Astrocyte (in vitro differentiated cells and primary cell): ENCODE data around the gene GSTCD. TPM values are rescaled to one million over a fixed set of nuclear protein-coding genes. Genes with fewer than 3 reads are reported as not detected.
"Not testable (repeated sequence)": the region's sequence is repeated elsewhere in the genome, so short reads cannot be mapped to it uniquely, and the experiment has no call there.

Experiments used
- DNase-seq: peaks from one replicate; pipeline ENCODE4 v3.0.0-alpha.2; 2010; ENCODE audit warnings: low read depth
- FAIRE-seq: peaks from 2 replicates; lab custom pipeline; 2011; peaks lifted over from hg19 to GRCh38; lab: Jason Lieb, UNC
- H2AFZ ChIP-seq: 2 replicates; pipeline ENCODE4 v1.6.0; 2012; ENCODE audit warnings: low read depth, low read length, inconsistent platforms
- H3K27ac ChIP-seq: 2 replicates; pipeline ENCODE4 v1.5.1; 2011; ENCODE audit warnings: low read depth, low read length, inconsistent platforms
- H3K27me3 ChIP-seq: 2 replicates; pipeline ENCODE4 v1.6.0; 2011; ENCODE audit warnings: low read length, inconsistent platforms; ENCODE audit not compliant: insufficient read depth
- H3K36me3 ChIP-seq: 2 replicates; pipeline ENCODE4 v1.5.1; 2011; ENCODE audit warnings: low read length, inconsistent platforms; ENCODE audit not compliant: insufficient read depth
- H3K4me1 ChIP-seq: 2 replicates; pipeline ENCODE4 v1.5.1; 2011; ENCODE audit warnings: low read length, inconsistent platforms; ENCODE audit not compliant: insufficient read depth
- H3K4me2 ChIP-seq: 2 replicates; pipeline ENCODE4 v1.6.0; 2012; ENCODE audit warnings: low read length, inconsistent platforms
- H3K4me3 ChIP-seq: 2 replicates; pipeline ENCODE4 v1.5.1; 2011; ENCODE audit warnings: low read depth, mild to moderate bottlenecking, low read length, inconsistent platforms; ENCODE audit not compliant: insufficient read depth
- H3K79me2 ChIP-seq: 2 replicates; pipeline ENCODE4 v1.6.0; 2012; ENCODE audit warnings: mild to moderate bottlenecking, low read length, inconsistent platforms; ENCODE audit not compliant: insufficient read depth
- H3K9ac ChIP-seq: 2 replicates; pipeline ENCODE4 v1.6.0; 2012; ENCODE audit warnings: mild to moderate bottlenecking, low read length, inconsistent platforms
- H3K9me3 ChIP-seq: 2 replicates; pipeline ENCODE4 v1.5.1; 2012; ENCODE audit warnings: low read depth, mild to moderate bottlenecking, low read length, inconsistent platforms; ENCODE audit not compliant: insufficient read depth
- H4K20me1 ChIP-seq: 2 replicates; pipeline ENCODE4 v1.6.0; 2012; ENCODE audit warnings: low read length, inconsistent platforms; ENCODE audit not compliant: insufficient read depth
- H3K27ac Mint-ChIP-seq: one replicate; pipeline ENCODE4 v1.8.0; 2021; ENCODE audit warnings: mild to moderate bottlenecking, mixed read lengths; ENCODE audit not compliant: unreplicated experiment
- H3K27me3 Mint-ChIP-seq: one replicate; pipeline ENCODE4 v1.8.0; 2021; ENCODE audit warnings: low read depth, mixed read lengths; ENCODE audit not compliant: unreplicated experiment
- H3K36me3 Mint-ChIP-seq: one replicate; pipeline ENCODE4 v1.8.0; 2021; ENCODE audit warnings: low read depth, mixed read lengths; ENCODE audit not compliant: unreplicated experiment
- H3K4me1 Mint-ChIP-seq: one replicate; pipeline ENCODE4 v1.8.0; 2021; ENCODE audit warnings: low read depth, mixed read lengths; ENCODE audit not compliant: unreplicated experiment
- H3K4me3 Mint-ChIP-seq: one replicate; pipeline ENCODE4 v1.8.0; 2021; ENCODE audit warnings: mild to moderate bottlenecking, moderate library complexity, mixed read lengths; ENCODE audit not compliant: unreplicated experiment
- H3K9me3 Mint-ChIP-seq: one replicate; pipeline ENCODE4 v1.8.0; 2021; ENCODE audit warnings: mild to moderate bottlenecking, mixed read lengths; ENCODE audit not compliant: unreplicated experiment
- CTCF ChIP-seq: IDR thresholded peaks from 2 replicates; pipeline ENCODE4 v1.5.1; 2011; ENCODE audit warnings: low read depth, mild to moderate bottlenecking, inconsistent platforms, low read length, moderate library complexity; ENCODE audit not compliant: insufficient read depth
- EZH2 ChIP-seq: IDR thresholded peaks from 2 replicates; pipeline ENCODE4 v1.6.1; 2012; ENCODE audit warnings: mild to moderate bottlenecking, low read length, inconsistent platforms; ENCODE audit not compliant: insufficient read depth
- total RNA-seq: library from RNA; stranded (reverse); gene quantifications from 2 replicates; pipeline ENCODE4 v1.2.1, GENCODE V29; 2021

The GSTCD gene
- total RNA-seq, 1 donor from 2014 or later = 12.3 TPM

DNA sequence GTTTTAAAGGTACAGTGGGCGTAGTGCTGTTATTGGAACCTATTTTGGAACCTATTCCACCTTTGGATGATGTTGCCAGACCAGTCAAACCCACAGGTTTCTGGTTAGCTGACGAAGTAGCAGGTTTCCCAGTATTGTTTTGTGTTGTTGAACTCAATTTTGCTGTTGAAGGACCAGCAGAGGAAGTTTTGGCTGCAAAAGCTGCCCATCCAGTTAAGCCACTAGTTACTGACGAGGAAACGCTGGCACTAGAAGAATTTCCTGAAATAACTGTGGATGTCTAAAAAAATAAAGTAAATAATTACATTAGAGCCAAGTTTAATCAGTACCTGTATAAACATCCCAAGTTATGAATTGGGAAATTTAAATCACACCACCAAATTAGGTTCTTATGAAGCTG is 25.5 kb upstream of the GSTCD start:
- H3K27ac Mint-ChIP-seq = no peak overlapping the region
- Histone ChIP-seq H3K27me3 (no peaks in the 10 kb centered on the region), H4K20me1 (no peaks in the 10 kb centered on the region), H3K4me2 (no peak overlapping the region), H3K4me1 (no peaks in the 10 kb centered on the region), H3K9ac (no peak overlapping the region), H3K79me2 (no peaks in the 10 kb centered on the region), H3K9me3 (no peaks in the 10 kb centered on the region), H3K4me3 (no peak overlapping the region), H2AFZ (no peak overlapping the region), H3K36me3 (peaks cover 14% of the 10 kb centered on the region), H3K27ac (no peak overlapping the region)
- FAIRE-seq (no peak), DNase-seq (no peak)
- no peak overlapping the region for H3K4me3 Mint-ChIP-seq
- no peaks in the 10 kb centered on the region for H3K4me1 Mint-ChIP-seq
- TF ChIP-seq EZH2 = no peak
- no peak for TF ChIP-seq CTCF
- H3K36me3 Mint-ChIP-seq = peaks cover 5% of the 10 kb centered on the region
- H3K27me3 Mint-ChIP-seq = no peaks in the 10 kb centered on the region
- H3K9me3 Mint-ChIP-seq = no peaks in the 10 kb centered on the region

DNA sequence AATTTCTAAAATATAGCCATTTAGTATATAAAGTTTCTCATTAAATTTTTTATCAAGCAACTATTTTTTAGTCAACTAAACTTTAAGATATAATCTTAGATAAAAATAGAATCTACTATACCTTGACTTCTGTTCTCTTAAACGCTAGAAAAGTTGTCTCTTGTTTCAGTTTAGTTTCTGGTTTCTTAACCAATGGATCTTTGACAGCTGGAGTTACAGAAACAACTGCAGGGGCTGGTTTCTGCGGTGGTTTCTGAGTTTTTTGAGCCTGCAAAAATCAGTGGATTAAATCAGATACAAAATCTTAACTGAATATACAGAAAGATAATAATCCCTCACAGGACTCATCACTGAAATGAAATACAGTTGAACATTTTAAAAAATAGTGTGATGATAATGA is 22.0 kb upstream of the GSTCD start:
- no peak for FAIRE-seq
- H3K4me3 Mint-ChIP-seq = no peak overlapping the region
- no peaks in the 10 kb centered on the region for H3K4me1 ChIP-seq

GRCh38 chr4:105694812-105695211 is 13.8 kb upstream of the GSTCD start:
- not testable (repeated sequence) for H3K4me1 Mint-ChIP-seq, H3K27me3 Mint-ChIP-seq, H3K4me2 ChIP-seq, H3K4me3 ChIP-seq, H3K79me2 ChIP-seq, DNase-seq, FAIRE-seq, H3K27ac ChIP-seq, H3K9me3 Mint-ChIP-seq, H3K27me3 ChIP-seq, H2AFZ ChIP-seq, H3K9ac ChIP-seq, H4K20me1 ChIP-seq, H3K4me1 ChIP-seq, H3K27ac Mint-ChIP-seq, H3K9me3 ChIP-seq, H3K4me3 Mint-ChIP-seq
- peaks cover 17% of the 10 kb centered on the region for H3K36me3 ChIP-seq
- peaks cover 14% of the 10 kb centered on the region for H3K36me3 Mint-ChIP-seq

More for the DNA sequence above, 22.0 kb upstream of the GSTCD start:
- Mint-ChIP-seq H3K27me3 (no peaks in the 10 kb centered on the region), H3K4me1 (peaks cover 2% of the 10 kb centered on the region), H3K27ac (no peak overlapping the region), H3K36me3 (peaks cover 6% of the 10 kb centered on the region), H3K9me3 (no peaks in the 10 kb centered on the region)
- H2AFZ ChIP-seq = no peak overlapping the region
- H3K9me3 ChIP-seq = no peaks in the 10 kb centered on the region
- no peaks in the 10 kb centered on the region for H3K27me3 ChIP-seq
- no peak for DNase-seq
- TF ChIP-seq EZH2 (no peak), CTCF (no peak)
- no peaks in the 10 kb centered on the region for H4K20me1 ChIP-seq
- peaks cover 3% of the 10 kb centered on the region for H3K79me2 ChIP-seq
- H3K27ac ChIP-seq = no peak overlapping the region
- H3K4me2 ChIP-seq = no peak overlapping the region
- peaks cover 29% of the 10 kb centered on the region for H3K36me3 ChIP-seq
- H3K4me3 ChIP-seq = no peak overlapping the region
- no peak overlapping the region for H3K9ac ChIP-seq

DNA sequence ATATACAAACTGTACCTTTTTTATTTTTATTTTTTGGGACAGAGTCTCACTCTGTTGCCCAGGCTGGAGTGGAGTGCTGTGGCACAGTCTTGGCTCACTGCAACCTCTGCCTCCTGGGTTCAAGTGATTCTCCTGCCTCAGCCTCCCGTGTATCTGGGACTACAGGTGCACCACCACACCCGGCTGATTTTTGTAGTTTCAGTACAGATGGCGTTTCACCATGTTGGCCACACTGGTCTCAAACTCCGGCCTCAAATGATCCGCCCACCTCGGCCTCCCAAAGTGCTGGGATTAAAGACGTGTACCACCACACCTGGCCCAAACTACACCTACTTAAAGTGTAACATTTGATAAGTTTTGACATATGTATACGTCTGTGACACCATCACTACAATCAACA is 12.8 kb upstream of the GSTCD start:
- FAIRE-seq, H3K27ac Mint-ChIP-seq, H3K9ac ChIP-seq, H3K4me3 ChIP-seq, H3K9me3 ChIP-seq, H4K20me1 ChIP-seq, H3K4me1 ChIP-seq, H3K4me3 Mint-ChIP-seq, H3K4me2 ChIP-seq, H3K4me1 Mint-ChIP-seq, DNase-seq, H3K27me3 Mint-ChIP-seq, H3K9me3 Mint-ChIP-seq, H3K27ac ChIP-seq, H3K79me2 ChIP-seq, H2AFZ ChIP-seq, H3K27me3 ChIP-seq: not testable (repeated sequence)
- H3K36me3 Mint-ChIP-seq = peaks cover 14% of the 10 kb centered on the region
- peaks cover 15% of the 10 kb centered on the region for H3K36me3 ChIP-seq
